ENCODE data around the gene RPAP3.

RPAP3 gene

DNA sequence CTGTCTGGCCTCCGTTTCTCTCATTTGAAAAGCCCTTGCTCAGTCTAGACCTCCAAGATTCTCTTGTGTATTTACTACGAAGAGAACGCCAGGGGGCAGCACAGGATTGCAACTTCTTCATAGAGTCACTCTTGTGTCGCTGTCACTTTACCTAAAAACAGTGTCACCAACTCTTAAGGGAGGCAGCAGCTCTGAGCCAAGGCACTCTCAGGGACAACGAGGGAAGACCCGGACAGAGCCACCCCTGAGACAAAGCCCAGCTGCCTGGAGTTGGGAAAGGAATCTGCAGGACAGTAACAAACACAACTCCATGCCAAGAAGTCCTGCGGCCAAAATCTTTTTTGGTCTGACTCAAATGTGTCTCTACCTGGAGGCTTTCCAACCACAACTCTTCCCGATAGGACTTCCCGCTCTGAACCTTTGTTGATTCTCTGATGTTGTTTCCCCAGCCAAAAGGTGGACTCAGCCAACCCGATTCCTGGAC, 9.6 kb upstream of the RPAP3 start:
- Histone ChIP-seq H2AK5ac (ENCODE audit: low read length, severe bottlenecking) (no peak overlapping the region), H3K18ac (ENCODE audit: low read depth in 1 of 2, low read length in 2 of 2) (no peak overlapping the region), H4K91ac (ENCODE audit: low read length) (no peak overlapping the region), H3K36me3 (ENCODE audit: control insufficient read depth in 1 of 2, insufficient read depth in 2 of 2, low read depth in 1 of 2, low read length in 2 of 2) (peaks cover 0 to 7% of the 10 kb centered on the region in 2 experiments), H2BK5ac (ENCODE audit: low read depth, low read length, poor library complexity, severe bottlenecking) (no peak overlapping the region), H3K27ac (ENCODE audit: low read length, poor library complexity, severe bottlenecking) (no peak overlapping the region), H4K8ac (ENCODE audit: low read length) (no peak overlapping the region), H3K27me3 (ENCODE audit: control insufficient read depth in 1 of 2, insufficient read depth in 1 of 2, low read length in 2 of 2) (no peaks in the 10 kb centered on the region), H3K4me2 (ENCODE audit: low read length, poor library complexity, severe bottlenecking) (no peak overlapping the region), H2BK120ac (ENCODE audit: low read depth, low read length) (no peak overlapping the region), H3K23ac (ENCODE audit: low read length in 2 of 2) (no peak overlapping the region), H3K14ac (ENCODE audit: low read length in 2 of 2) (no peak overlapping the region), H3K9ac (ENCODE audit: low read length) (peak overlapping the region; percentile 37), H3K4me1 (ENCODE audit: control insufficient read depth, insufficient read depth, low read depth, low read length) (peaks cover 7% of the 10 kb centered on the region), H2BK12ac (ENCODE audit: low read length in 2 of 2) (no peak overlapping the region), H3K9me3 (ENCODE audit: control insufficient read depth, low read length) (no peaks in the 10 kb centered on the region), H2BK15ac (ENCODE audit: low read depth, poor library complexity, severe bottlenecking) (no peak overlapping the region), H3K4ac (ENCODE audit: low read depth in 1 of 2, low read length in 2 of 2) (no peak overlapping the region), H3K79me1 (replicated peaks; ENCODE audit: low read length, poor library complexity, severe bottlenecking) (peaks cover 2% of the 10 kb centered on the region), H3K4me3 (ENCODE audit: insufficient read depth in 1 of 2, low read depth in 1 of 2, low read length in 2 of 2) (peak overlapping the region in 1 of 2 experiments; percentile 60), H2AFZ (ENCODE audit: low read depth, low read length) (no peak overlapping the region)
- 38% methylated on average over 10 of the region's 10 CpGs for WGBS
- peak; percentile 76 for DNase-seq

GRCh38 chr12:47714826-47715386, 9.1 kb upstream of the RPAP3 start:
- peak overlapping the region; percentile 37 for H3K9ac ChIP-seq (ENCODE audit: low read length)
- no peak overlapping the region for H2BK15ac ChIP-seq (ENCODE audit: low read depth, poor library complexity, severe bottlenecking)
- H2BK12ac ChIP-seq (ENCODE audit: low read length in 2 of 2): no peak overlapping the region
- no peak overlapping the region for H2BK5ac ChIP-seq (ENCODE audit: low read depth, low read length, poor library complexity, severe bottlenecking)
- no peak overlapping the region for H4K91ac ChIP-seq (ENCODE audit: low read length)
- H3K4ac ChIP-seq (ENCODE audit: low read depth in 1 of 2, low read length in 2 of 2): no peak overlapping the region
- no peak overlapping the region for H4K8ac ChIP-seq (ENCODE audit: low read length)
- no peaks in the 10 kb centered on the region for H3K9me3 ChIP-seq (ENCODE audit: control insufficient read depth, low read length)
- no peak overlapping the region for H3K23ac ChIP-seq (ENCODE audit: low read length in 2 of 2)
- H2BK120ac ChIP-seq (ENCODE audit: low read depth, low read length): no peak overlapping the region
- H3K27ac ChIP-seq (ENCODE audit: low read length, poor library complexity, severe bottlenecking): no peak overlapping the region
- peaks cover 2% of the 10 kb centered on the region for H3K79me1 ChIP-seq (replicated peaks; ENCODE audit: low read length, poor library complexity, severe bottlenecking)
- peaks cover 0 to 2% of the 10 kb centered on the region in 2 experiments for H3K36me3 ChIP-seq (ENCODE audit: control insufficient read depth in 1 of 2, insufficient read depth in 2 of 2, low read depth in 1 of 2, low read length in 2 of 2)
- H3K4me3 ChIP-seq (ENCODE audit: insufficient read depth in 1 of 2, low read depth in 1 of 2, low read length in 2 of 2): no peak overlapping the region
- 38% methylated on average over 5 of the region's 5 CpGs for WGBS
- H3K4me1 ChIP-seq (ENCODE audit: control insufficient read depth, insufficient read depth, low read depth, low read length): peaks cover 7% of the 10 kb centered on the region
- no peak overlapping the region for H3K18ac ChIP-seq (ENCODE audit: low read depth in 1 of 2, low read length in 2 of 2)
- no peak overlapping the region for H3K4me2 ChIP-seq (ENCODE audit: low read length, poor library complexity, severe bottlenecking)
- no peak overlapping the region for H3K14ac ChIP-seq (ENCODE audit: low read length in 2 of 2)
- no peak overlapping the region for H2AFZ ChIP-seq (ENCODE audit: low read depth, low read length)
- no peak for DNase-seq
- no peak overlapping the region for H2AK5ac ChIP-seq (ENCODE audit: low read length, severe bottlenecking)
- no peaks in the 10 kb centered on the region for H3K27me3 ChIP-seq (ENCODE audit: control insufficient read depth in 1 of 2, insufficient read depth in 1 of 2, low read length in 2 of 2)

DNA sequence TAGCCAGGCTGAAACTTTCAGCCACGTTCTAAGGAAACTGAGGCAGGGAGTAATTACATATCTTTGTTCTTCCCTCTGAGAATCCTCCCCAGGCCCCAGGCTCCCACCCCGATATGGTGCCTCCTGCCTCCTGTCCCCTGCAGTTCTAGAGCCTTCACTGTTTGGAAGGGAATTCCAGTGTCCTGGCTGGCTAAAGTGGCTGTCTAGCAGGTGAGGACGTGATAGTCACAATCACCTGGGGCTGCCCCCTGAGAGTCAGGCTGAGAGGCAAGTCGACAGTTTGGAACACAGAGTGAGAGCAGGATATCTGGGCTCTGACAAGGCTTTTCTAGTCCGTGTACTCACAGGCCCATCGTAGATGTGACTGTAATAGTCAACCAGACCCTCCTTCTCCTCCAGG, 6.3 kb upstream of the RPAP3 start:
- no peak overlapping the region for H3K4ac ChIP-seq (ENCODE audit: low read depth in 1 of 2, low read length in 2 of 2)
- H4K91ac ChIP-seq (ENCODE audit: low read length): no peak overlapping the region
- H3K79me1 ChIP-seq (replicated peaks; ENCODE audit: low read length, poor library complexity, severe bottlenecking): peaks cover 5% of the 10 kb centered on the region
- no peak overlapping the region for H3K23ac ChIP-seq (ENCODE audit: low read length in 2 of 2)
- DNase-seq: no peak
- H3K9me3 ChIP-seq (ENCODE audit: control insufficient read depth, low read length): no peaks in the 10 kb centered on the region
- H2AFZ ChIP-seq (ENCODE audit: low read depth, low read length): no peak overlapping the region
- no peak overlapping the region for H2BK15ac ChIP-seq (ENCODE audit: low read depth, poor library complexity, severe bottlenecking)
- 92% methylated on average over 6 of the region's 6 CpGs for WGBS
- no peak overlapping the region for H3K4me2 ChIP-seq (ENCODE audit: low read length, poor library complexity, severe bottlenecking)
- H3K36me3 ChIP-seq (ENCODE audit: control insufficient read depth in 1 of 2, insufficient read depth in 2 of 2, low read depth in 1 of 2, low read length in 2 of 2): no peaks in the 10 kb centered on the region
- no peak overlapping the region for H3K9ac ChIP-seq (ENCODE audit: low read length)
- H4K8ac ChIP-seq (ENCODE audit: low read length): no peak overlapping the region
- peaks cover 2% of the 10 kb centered on the region for H3K4me1 ChIP-seq (ENCODE audit: control insufficient read depth, insufficient read depth, low read depth, low read length)
- H3K27ac ChIP-seq (ENCODE audit: low read length, poor library complexity, severe bottlenecking): no peak overlapping the region
- H2BK12ac ChIP-seq (ENCODE audit: low read length in 2 of 2): no peak overlapping the region
- no peak overlapping the region for H3K14ac ChIP-seq (ENCODE audit: low read length in 2 of 2)
- H3K4me3 ChIP-seq (ENCODE audit: insufficient read depth in 1 of 2, low read depth in 1 of 2, low read length in 2 of 2): no peak overlapping the region
- H2AK5ac ChIP-seq (ENCODE audit: low read length, severe bottlenecking): no peak overlapping the region
- H2BK5ac ChIP-seq (ENCODE audit: low read depth, low read length, poor library complexity, severe bottlenecking): no peak overlapping the region
- H2BK120ac ChIP-seq (ENCODE audit: low read depth, low read length): no peak overlapping the region
- H3K18ac ChIP-seq (ENCODE audit: low read depth in 1 of 2, low read length in 2 of 2): no peak overlapping the region
- no peaks in the 10 kb centered on the region for H3K27me3 ChIP-seq (ENCODE audit: control insufficient read depth in 1 of 2, insufficient read depth in 1 of 2, low read length in 2 of 2)

GRCh38 chr12:47711448-47711847, 5.6 kb upstream of the RPAP3 start:
- no peak for DNase-seq
- no peak overlapping the region for H2AFZ ChIP-seq (ENCODE audit: low read depth, low read length)

More at GRCh38 chr12:47711448-47711847, 5.6 kb upstream of the RPAP3 start:
- Histone ChIP-seq H3K14ac (ENCODE audit: low read length in 2 of 2) (no peak overlapping the region), H3K27me3 (ENCODE audit: control insufficient read depth in 1 of 2, insufficient read depth in 1 of 2, low read length in 2 of 2) (no peaks in the 10 kb centered on the region), H2AK5ac (ENCODE audit: low read length, severe bottlenecking) (no peak overlapping the region), H3K9me3 (ENCODE audit: control insufficient read depth, low read length) (no peaks in the 10 kb centered on the region), H2BK120ac (ENCODE audit: low read depth, low read length) (no peak overlapping the region), H3K79me1 (replicated peaks; ENCODE audit: low read length, poor library complexity, severe bottlenecking) (peaks cover 5% of the 10 kb centered on the region), H3K4ac (ENCODE audit: low read depth in 1 of 2, low read length in 2 of 2) (no peak overlapping the region), H2BK5ac (ENCODE audit: low read depth, low read length, poor library complexity, severe bottlenecking) (no peak overlapping the region), H3K4me2 (ENCODE audit: low read length, poor library complexity, severe bottlenecking) (no peak overlapping the region), H2BK12ac (ENCODE audit: low read length in 2 of 2) (no peak overlapping the region), H4K91ac (ENCODE audit: low read length) (no peak overlapping the region), H3K27ac (ENCODE audit: low read length, poor library complexity, severe bottlenecking) (no peak overlapping the region), H4K8ac (ENCODE audit: low read length) (no peak overlapping the region), H3K4me1 (ENCODE audit: control insufficient read depth, insufficient read depth, low read depth, low read length) (peaks cover 2% of the 10 kb centered on the region), H3K18ac (ENCODE audit: low read depth in 1 of 2, low read length in 2 of 2) (no peak overlapping the region), H3K4me3 (ENCODE audit: insufficient read depth in 1 of 2, low read depth in 1 of 2, low read length in 2 of 2) (no peak overlapping the region), H3K23ac (ENCODE audit: low read length in 2 of 2) (no peak overlapping the region), H3K36me3 (ENCODE audit: control insufficient read depth in 1 of 2, insufficient read depth in 2 of 2, low read depth in 1 of 2, low read length in 2 of 2) (no peaks in the 10 kb centered on the region), H2BK15ac (ENCODE audit: low read depth, poor library complexity, severe bottlenecking) (no peak overlapping the region), H3K9ac (ENCODE audit: low read length) (no peak overlapping the region)
- WGBS: 90% methylated on average over 5 of the region's 5 CpGs
